ENCODE measurements around the gene ANKRD6. TPM values are rescaled to one million over a fixed set of nuclear protein-coding genes. Genes with fewer than 3 reads are reported as not detected.

Gene ANKRD6
- polyA plus RNA-seq, 3 donors = 0.93 to 3.0 (median 1.2) TPM

- intact Hi-C loops (cut with micrococcal nuclease) = no loop called here
Observed at GRCh38 chr6:89458704-89459103, 25.8 kb downstream of the ANKRD6 start.

GRCh38 chr6:89459501-89459900 lies 26.5 kb downstream of the ANKRD6 start:
- intact Hi-C loops (cut with micrococcal nuclease) = no loop called here
- no CpG with 5 or more reads among the region's 1 CpG for WGBS (ENCODE audit: insufficient coverage)
- no peaks in the 10 kb centered on the region for H3K9me3 ChIP-seq (replicated peaks in 1 of 2; ENCODE audit: control insufficient read depth in 1 of 2, insufficient read depth in 1 of 2, low read length in 2 of 2)

More at GRCh38 chr6:89458704-89459103, 25.8 kb downstream of the ANKRD6 start:
- Mint-ChIP-seq H3K9me3 (peaks cover 0 to 7% (median 2%) of the 10 kb centered on the region in 7 donors), H3K27me3 (ENCODE audit: low read depth in 3 of 3) (no peaks in the 10 kb centered on the region), H3K36me3 (no peaks in the 10 kb centered on the region), H3K4me3 (no peak overlapping the region), H3K4me1 (no peaks in the 10 kb centered on the region), H3K27ac (peak overlapping the region in 1 of 7 donors; percentile 54)
- no peaks in the 10 kb centered on the region for H3K79me2 ChIP-seq (ENCODE audit: insufficient read depth, low read length)
- H3K4me1 ChIP-seq (ENCODE audit: control insufficient read depth in 1 of 2, insufficient read depth in 2 of 2, low read length in 2 of 2) = no peaks in the 10 kb centered on the region
- no peaks in the 10 kb centered on the region for H3K9me3 ChIP-seq (replicated peaks in 1 of 2; ENCODE audit: control insufficient read depth in 1 of 2, insufficient read depth in 1 of 2, low read length in 2 of 2)
- no peaks in the 10 kb centered on the region for H3K36me3 ChIP-seq (replicated peaks in 1 of 2; ENCODE audit: control insufficient read depth in 1 of 2, insufficient read depth in 2 of 2, low read length in 2 of 2)
- H3K27ac ChIP-seq (ENCODE audit: low read depth in 1 of 2, low read length in 2 of 2) = no peak overlapping the region
- no peak for DNase-seq
- H2AFZ ChIP-seq (ENCODE audit: insufficient read depth, low read depth, low read length, poor library complexity, severe bottlenecking) = no peak overlapping the region
- TF ChIP-seq CTCF (IDR thresholded peaks at IDR 0.05) = no peak
- H3K9ac ChIP-seq (ENCODE audit: insufficient read depth, low read length, poor library complexity, severe bottlenecking) = no peak overlapping the region
- H3K4me3 ChIP-seq (replicated peaks in 1 of 3; ENCODE audit: low read depth in 2 of 3, low read length in 3 of 3) = no peak overlapping the region
- WGBS (ENCODE audit: insufficient coverage) = 90% methylated on average over 4 of the region's 5 CpGs
- H3K4me2 ChIP-seq (replicated peaks; ENCODE audit: extremely low read depth, low read length, poor library complexity, severe bottlenecking) = no peak overlapping the region
- no peaks in the 10 kb centered on the region for H4K20me1 ChIP-seq (ENCODE audit: insufficient read depth, low read length)
- no peaks in the 10 kb centered on the region for H3K27me3 ChIP-seq (ENCODE audit: control insufficient read depth in 2 of 2, insufficient read depth in 2 of 2, low read length in 2 of 2)

More at GRCh38 chr6:89459501-89459900, 26.5 kb downstream of the ANKRD6 start:
- no peak overlapping the region for H3K9ac ChIP-seq (ENCODE audit: insufficient read depth, low read length, poor library complexity, severe bottlenecking)
- H3K4me1 Mint-ChIP-seq = no peaks in the 10 kb centered on the region
- no peaks in the 10 kb centered on the region for H3K79me2 ChIP-seq (ENCODE audit: insufficient read depth, low read length)
- no peaks in the 10 kb centered on the region for H3K27me3 Mint-ChIP-seq (ENCODE audit: low read depth in 3 of 3)
- H3K27ac Mint-ChIP-seq = no peak overlapping the region
- no peaks in the 10 kb centered on the region for H4K20me1 ChIP-seq (ENCODE audit: insufficient read depth, low read length)
- DNase-seq = no peak
- H3K4me2 ChIP-seq (replicated peaks; ENCODE audit: extremely low read depth, low read length, poor library complexity, severe bottlenecking) = no peak overlapping the region
- no peaks in the 10 kb centered on the region for H3K36me3 ChIP-seq (replicated peaks in 1 of 2; ENCODE audit: control insufficient read depth in 1 of 2, insufficient read depth in 2 of 2, low read length in 2 of 2)
- H3K9me3 Mint-ChIP-seq = peaks cover 0 to 7% (median 2%) of the 10 kb centered on the region in 7 donors
- no peaks in the 10 kb centered on the region for H3K36me3 Mint-ChIP-seq
- TF ChIP-seq CTCF (IDR thresholded peaks at IDR 0.05) = no peak
- H3K4me1 ChIP-seq (ENCODE audit: control insufficient read depth in 1 of 2, insufficient read depth in 2 of 2, low read length in 2 of 2) = no peaks in the 10 kb centered on the region
- no peaks in the 10 kb centered on the region for H3K27me3 ChIP-seq (ENCODE audit: control insufficient read depth in 2 of 2, insufficient read depth in 2 of 2, low read length in 2 of 2)
- H3K4me3 Mint-ChIP-seq = no peak overlapping the region
- no peak overlapping the region for H3K27ac ChIP-seq (ENCODE audit: low read depth in 1 of 2, low read length in 2 of 2)
- no peak overlapping the region for H2AFZ ChIP-seq (ENCODE audit: insufficient read depth, low read depth, low read length, poor library complexity, severe bottlenecking)
- H3K4me3 ChIP-seq (replicated peaks in 1 of 3; ENCODE audit: low read depth in 2 of 3, low read length in 3 of 3) = no peak overlapping the region
